ENCODE data around the gene TBX10.
"Not testable (repeated sequence)": the region's sequence is repeated elsewhere in the genome, so short reads cannot be mapped to it uniquely, and the experiment has no call there.

The TBX10 gene

DNA sequence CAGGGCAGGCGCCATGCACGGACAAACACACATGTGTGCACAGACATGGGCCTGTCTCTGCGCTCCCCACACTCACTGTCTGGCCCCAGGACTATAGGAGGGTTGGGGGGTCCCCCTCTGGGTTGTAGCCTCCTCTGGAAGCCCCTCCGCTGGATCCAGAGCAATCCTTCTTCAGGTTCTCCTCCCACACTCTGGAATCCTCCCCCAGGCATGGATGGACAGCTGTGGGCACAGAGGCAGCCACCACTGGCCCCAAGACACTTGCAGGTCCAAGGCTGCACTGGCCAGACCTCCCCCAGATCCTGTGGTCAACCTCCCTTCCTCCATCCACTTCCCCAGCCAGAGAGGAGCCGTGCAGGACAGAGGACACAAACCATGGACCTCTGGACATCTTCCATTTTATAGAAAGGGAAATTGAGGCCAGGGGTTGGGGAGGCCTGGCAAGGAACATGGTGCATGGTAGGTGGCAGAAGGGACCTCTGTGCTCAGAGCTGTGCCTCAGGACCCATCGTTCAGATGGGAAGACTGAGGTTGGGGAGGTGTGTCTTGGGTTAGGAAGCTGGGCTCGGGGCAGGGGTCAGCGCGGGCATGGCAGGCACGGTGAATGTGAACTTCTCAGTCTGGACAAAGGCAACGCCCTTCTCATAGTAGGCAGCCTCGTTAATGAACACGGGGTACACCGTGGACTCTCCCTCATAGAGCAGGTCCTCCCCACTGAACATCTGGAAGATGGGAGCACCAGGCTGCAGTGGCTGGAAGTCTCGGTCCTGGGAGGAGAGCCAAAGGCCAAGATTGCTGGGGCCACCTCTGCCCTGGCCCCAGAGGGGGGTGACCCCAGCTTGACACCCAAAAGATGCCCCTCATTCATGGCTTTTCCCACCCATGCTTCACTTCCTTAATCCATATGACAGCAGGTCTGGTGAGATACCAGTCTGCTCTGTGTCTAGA is 2.9 kb upstream of the TBX10 start:
- no peak for DNase-seq (ENCODE audit: low read depth)
- no peak overlapping the region for H3K4me3 ChIP-seq (ENCODE audit: low read length)
- TF ChIP-seq, protein P1, sequence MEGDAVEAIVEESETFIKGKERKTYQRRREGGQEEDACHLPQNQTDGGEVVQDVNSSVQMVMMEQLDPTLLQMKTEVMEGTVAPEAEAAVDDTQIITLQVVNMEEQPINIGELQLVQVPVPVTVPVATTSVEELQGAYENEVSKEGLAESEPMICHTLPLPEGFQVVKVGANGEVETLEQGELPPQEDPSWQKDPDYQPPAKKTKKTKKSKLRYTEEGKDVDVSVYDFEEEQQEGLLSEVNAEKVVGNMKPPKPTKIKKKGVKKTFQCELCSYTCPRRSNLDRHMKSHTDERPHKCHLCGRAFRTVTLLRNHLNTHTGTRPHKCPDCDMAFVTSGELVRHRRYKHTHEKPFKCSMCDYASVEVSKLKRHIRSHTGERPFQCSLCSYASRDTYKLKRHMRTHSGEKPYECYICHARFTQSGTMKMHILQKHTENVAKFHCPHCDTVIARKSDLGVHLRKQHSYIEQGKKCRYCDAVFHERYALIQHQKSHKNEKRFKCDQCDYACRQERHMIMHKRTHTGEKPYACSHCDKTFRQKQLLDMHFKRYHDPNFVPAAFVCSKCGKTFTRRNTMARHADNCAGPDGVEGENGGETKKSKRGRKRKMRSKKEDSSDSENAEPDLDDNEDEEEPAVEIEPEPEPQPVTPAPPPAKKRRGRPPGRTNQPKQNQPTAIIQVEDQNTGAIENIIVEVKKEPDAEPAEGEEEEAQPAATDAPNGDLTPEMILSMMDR (conservative IDR thresholded peaks at IDR 0.05; ENCODE audit: low read depth, low read length), result no peak

DNA sequence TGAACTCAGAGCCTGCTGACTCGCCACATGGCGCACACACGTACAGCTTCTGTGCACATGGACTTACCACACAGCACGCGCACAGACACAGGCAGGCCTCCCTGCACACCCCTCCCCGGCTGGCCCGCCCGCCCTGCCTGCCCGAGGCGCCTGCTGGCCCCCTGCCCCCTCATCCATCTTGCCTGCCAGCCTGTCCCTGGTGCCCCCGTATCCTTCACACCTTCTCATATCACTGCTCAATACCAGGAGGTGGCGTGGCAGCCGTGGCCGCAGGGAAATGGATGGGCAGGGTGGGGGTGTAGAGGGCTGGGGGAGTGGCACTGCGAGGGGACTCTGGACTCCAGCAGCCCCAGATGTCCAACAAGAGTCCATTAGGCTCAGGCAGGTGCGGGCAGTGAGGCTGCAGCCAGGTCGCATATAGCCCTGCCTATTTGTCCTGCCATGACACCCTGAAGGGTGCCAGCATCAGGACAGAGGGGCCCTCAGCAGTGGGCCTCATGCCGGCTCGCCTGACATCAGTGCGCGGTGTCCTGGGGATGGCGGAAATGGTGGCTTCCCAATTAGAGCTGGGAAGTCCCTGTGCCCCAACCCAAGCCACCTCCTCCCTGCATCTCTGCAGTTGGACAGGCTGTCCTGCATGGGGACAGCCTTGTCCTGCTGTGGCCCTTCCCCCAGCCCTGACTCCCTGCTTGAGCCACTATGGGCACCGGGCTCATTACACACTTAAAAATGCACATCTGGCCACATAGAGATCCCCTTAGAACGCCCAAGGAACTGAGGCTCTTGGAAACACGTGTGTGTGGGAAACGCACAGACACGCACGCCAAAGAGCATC is 2.0 kb upstream of the TBX10 start:
- H3K4me3 ChIP-seq (ENCODE audit: low read length), result no peak overlapping the region
- DNase-seq (ENCODE audit: low read depth), result no peak
- TF ChIP-seq, protein P1 (conservative IDR thresholded peaks at IDR 0.05; ENCODE audit: low read depth, low read length), result no peak

DNA sequence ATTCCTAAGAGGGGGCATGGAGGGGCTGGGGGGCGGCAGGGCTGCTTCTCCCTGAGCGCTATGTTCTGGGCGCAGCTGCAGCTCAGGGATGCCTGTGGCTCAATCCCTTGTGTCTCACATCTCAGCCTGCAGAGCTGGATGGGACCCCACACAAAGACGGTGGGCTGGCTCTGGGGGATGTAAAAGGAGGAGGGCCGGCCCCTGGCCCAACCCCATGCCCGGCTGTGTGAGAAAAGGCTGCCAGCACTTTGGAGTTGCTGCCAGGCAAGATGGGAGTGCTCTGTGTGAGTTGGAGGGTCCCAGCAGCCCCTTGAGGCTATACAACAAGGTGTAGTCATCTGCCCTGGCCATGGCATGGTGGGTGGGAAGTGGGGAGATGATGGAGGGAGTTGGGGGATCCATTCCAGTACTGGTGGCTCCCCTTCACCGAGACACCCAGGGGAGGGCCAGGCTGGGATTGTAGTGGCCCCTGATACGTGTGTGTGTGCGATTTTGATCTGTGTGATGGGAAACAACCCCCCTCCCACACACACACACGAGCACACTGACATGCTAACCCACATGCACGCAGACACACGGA is 1.3 kb upstream of the TBX10 start:
- TF ChIP-seq, protein P1 (conservative IDR thresholded peaks at IDR 0.05; ENCODE audit: low read depth, low read length), result no peak
- no peak for DNase-seq (ENCODE audit: low read depth)
- H3K4me3 ChIP-seq (ENCODE audit: low read length), result no peak overlapping the region

DNA sequence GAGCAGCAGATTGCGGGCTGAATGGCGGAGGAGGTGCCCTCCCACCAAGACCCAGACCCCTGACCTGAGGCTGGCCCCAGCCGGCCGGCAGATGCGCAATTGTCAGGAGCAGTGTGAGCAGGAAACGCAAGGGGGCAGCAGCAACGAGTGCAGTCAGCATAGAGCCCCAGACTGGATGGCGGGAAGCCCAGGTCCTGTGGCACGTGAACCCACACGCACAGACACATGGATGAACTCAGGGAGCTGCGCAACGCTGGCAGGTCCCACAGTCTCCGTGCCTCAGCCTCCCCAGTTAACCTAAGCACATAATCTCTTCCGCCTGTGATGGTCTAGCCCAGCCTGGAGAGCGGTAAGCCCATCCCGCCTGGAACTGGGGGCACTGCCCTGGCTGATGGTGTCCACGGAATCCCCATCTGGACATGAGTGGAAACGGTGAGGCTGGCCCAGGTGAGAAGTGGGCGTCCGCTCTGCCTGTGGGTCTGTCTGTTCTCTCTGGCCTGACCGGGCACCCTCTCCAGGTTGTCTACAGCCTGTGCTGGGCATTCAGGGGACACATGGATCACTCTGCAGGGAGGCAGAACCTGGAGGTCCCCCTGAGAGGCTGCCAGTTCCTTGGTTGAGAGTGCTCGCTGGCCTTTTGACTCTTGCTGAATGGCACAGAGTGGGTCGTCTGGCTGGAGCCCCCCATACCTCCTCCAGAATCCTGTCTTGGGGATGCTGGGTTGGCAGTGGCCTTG is 626 bp upstream of the TBX10 start:
- DNase-seq (ENCODE audit: low read depth), result no peak
- TF ChIP-seq, protein P1 (conservative IDR thresholded peaks at IDR 0.05; ENCODE audit: low read depth, low read length), result peak; percentile 80
- H3K4me3 ChIP-seq (ENCODE audit: low read length), result no peak overlapping the region

DNA sequence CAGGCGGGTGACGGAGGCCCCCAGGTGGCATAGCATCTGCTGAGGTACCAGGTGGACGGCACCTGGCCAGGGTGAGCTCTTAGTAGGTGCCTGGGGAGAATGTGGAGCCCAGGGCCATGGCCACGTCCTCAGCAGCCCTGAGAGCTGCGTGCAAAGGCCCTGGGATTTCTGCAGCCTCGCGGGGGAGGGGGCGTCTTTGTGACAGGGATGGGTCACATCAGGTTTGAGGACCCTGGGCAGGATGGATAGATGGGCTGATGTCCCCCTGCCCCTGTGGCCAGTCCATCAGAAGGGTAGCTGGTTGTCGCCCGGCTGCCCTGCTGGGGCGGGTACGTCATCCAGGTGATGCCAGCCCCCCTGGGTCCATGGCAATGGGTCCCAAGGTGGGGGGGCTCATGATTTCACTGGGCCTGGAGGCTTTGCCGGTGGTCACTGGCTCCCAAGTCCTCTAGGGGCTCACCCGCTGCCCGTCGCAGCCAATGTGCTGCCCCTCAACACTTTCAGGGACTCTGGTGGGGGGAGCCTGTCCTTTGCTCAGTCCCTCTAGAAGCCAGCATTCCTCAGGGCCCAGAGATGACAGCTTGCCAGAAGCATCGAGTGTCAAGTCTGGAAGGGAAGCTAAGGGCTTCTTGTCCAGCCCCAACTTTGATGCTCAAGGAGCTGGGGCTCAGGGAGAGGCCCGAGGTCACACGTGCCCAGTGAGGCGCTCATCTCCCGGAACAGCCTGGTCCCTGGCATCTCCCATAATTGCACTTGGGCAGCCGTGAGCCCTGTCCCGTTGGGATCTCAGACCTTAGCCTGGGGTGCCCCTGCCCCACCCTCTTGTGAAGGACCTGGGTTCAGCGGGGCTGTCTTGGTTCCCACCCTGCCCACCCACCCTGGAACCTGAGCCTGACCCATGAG is 777 bp downstream of the TBX10 start:
- TF ChIP-seq, protein P1 (conservative IDR thresholded peaks at IDR 0.05; ENCODE audit: low read depth, low read length), result no peak
- no peak for DNase-seq (ENCODE audit: low read depth)

DNA sequence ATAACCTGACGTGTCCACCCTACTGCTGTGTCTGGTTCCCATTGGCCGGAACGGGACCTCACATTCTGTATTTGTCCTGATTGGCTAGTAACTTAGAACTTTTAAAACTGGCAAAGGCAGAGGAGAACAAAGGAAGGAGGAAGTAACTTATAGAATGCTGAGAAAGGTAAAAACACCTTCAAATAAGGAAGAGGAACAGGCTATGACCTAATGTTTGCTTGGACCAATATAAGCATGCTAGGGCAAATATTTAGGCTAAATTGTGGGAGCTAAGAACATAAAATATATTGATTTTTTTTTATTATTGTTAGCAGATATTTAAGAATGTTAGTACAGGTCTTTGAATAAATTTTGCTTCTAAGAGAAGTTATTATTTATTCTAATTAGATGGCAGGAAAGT is 2.1 kb downstream of the TBX10 start:
- not testable (repeated sequence) for H3K4me3 ChIP-seq (ENCODE audit: low read length); DNase-seq (ENCODE audit: low read depth)

More for the DNA sequence above, 777 bp downstream of the TBX10 start:
- H3K4me3 ChIP-seq (ENCODE audit: low read length), result no peak overlapping the region
